T-helper 17 cell (primary cell): ENCODE measurements around the gene TMEM178B. TPM values are rescaled to one million over a fixed set of nuclear protein-coding genes. Genes with fewer than 3 reads are reported as not detected.
"Not testable (repeated sequence)": the region's sequence is repeated elsewhere in the genome, so short reads cannot be mapped to it uniquely, and the experiment has no call there.

Experiments
- ATAC-seq: fragments of 150-1000 bp; cut with Tn5 transposase; 2 replicates; pipeline ENCODE4 v1.10.0; 2021; ENCODE audit warnings: mild to moderate bottlenecking, moderate library complexity
- DNase-seq, 3 donors: peaks; one replicate each; pipeline versions ENCODE4 v3.0.0 to v3.0.0-alpha.2; 2020 to 2021
- H3K9me3 ChIP-seq: one replicate; pipeline ENCODE4 v1.7.0; 2013; ENCODE audit warnings: low read length, mild to moderate bottlenecking; ENCODE audit not compliant: control insufficient read depth, poor library complexity, severe bottlenecking
- H3K27ac Mint-ChIP-seq: one replicate; pipeline ENCODE4 v1.8.0; 2022; ENCODE audit warnings: mild to moderate bottlenecking, moderate library complexity, mixed read lengths
- H3K27me3 Mint-ChIP-seq: one replicate; pipeline ENCODE4 v1.8.0; 2022; ENCODE audit warnings: mixed read lengths
- H3K36me3 Mint-ChIP-seq: one replicate; pipeline ENCODE4 v1.8.0; 2022; ENCODE audit warnings: low read depth, mixed read lengths
- H3K4me1 Mint-ChIP-seq: one replicate; pipeline ENCODE4 v1.8.0; 2022; ENCODE audit warnings: mild to moderate bottlenecking, mixed read lengths
- H3K4me3 Mint-ChIP-seq: one replicate; pipeline ENCODE4 v1.8.0; 2022; ENCODE audit warnings: mild to moderate bottlenecking, moderate library complexity, mixed read lengths
- total RNA-seq, 4 donors: library from RNA in 2 of 4; stranded (reverse) in 2 of 4; gene quantifications; one replicate each; pipeline ENCODE4 v1.2.3 and lab custom pipeline; 2022 to 2026

Gene TMEM178B
- total RNA-seq, 2 donors from 2014 or later: 0.90 to 0.96 TPM

GRCh38 chr7:141094336-141095070 lies 20.6 kb downstream of the TMEM178B start:
- ATAC-seq: no peak
- Mint-ChIP-seq H3K4me1 (no peaks in the 10 kb centered on the region), H3K27ac (no peak overlapping the region), H3K36me3 (no peaks in the 10 kb centered on the region), H3K27me3 (no peaks in the 10 kb centered on the region), H3K4me3 (no peak overlapping the region)
- no peaks in the 10 kb centered on the region for H3K9me3 ChIP-seq
- no peak for DNase-seq

- Mint-ChIP-seq H3K36me3 (no peaks in the 10 kb centered on the region), H3K27me3 (no peaks in the 10 kb centered on the region), H3K4me1 (no peaks in the 10 kb centered on the region), H3K4me3 (no peak overlapping the region), H3K27ac (no peak overlapping the region)
- ATAC-seq: no peak
- H3K9me3 ChIP-seq: no peaks in the 10 kb centered on the region
- DNase-seq: no peak
Measured at GRCh38 chr7:141097430-141097829, 23.6 kb downstream of the TMEM178B start.

- no peak overlapping the region for H3K4me3 Mint-ChIP-seq
- ATAC-seq (no peak), DNase-seq (no peak)
- H3K4me1 Mint-ChIP-seq: no peaks in the 10 kb centered on the region
- no peaks in the 10 kb centered on the region for H3K36me3 Mint-ChIP-seq
- H3K27me3 Mint-ChIP-seq: peaks cover 6% of the 10 kb centered on the region
- no peaks in the 10 kb centered on the region for H3K9me3 ChIP-seq
- no peak overlapping the region for H3K27ac Mint-ChIP-seq
Measured at GRCh38 chr7:141102436-141102835, 28.6 kb downstream of the TMEM178B start.

- Mint-ChIP-seq H3K27me3 (peaks cover 6% of the 10 kb centered on the region), H3K36me3 (no peaks in the 10 kb centered on the region), H3K27ac (no peak overlapping the region), H3K4me1 (no peaks in the 10 kb centered on the region), H3K4me3 (no peak overlapping the region)
- H3K9me3 ChIP-seq: no peaks in the 10 kb centered on the region
- no peak for ATAC-seq
- no peak for DNase-seq
Measured at GRCh38 chr7:141103847-141104429, 30.1 kb downstream of the TMEM178B start.

- Mint-ChIP-seq H3K27me3 (peaks cover 6% of the 10 kb centered on the region), H3K4me1 (no peaks in the 10 kb centered on the region), H3K27ac (no peak overlapping the region), H3K4me3 (no peak overlapping the region), H3K36me3 (no peaks in the 10 kb centered on the region)
- ATAC-seq (no peak), DNase-seq (no peak)
- no peaks in the 10 kb centered on the region for H3K9me3 ChIP-seq
Measured at GRCh38 chr7:141113131-141113530, 39.3 kb downstream of the TMEM178B start.

GRCh38 chr7:141114029-141114664 lies 40.3 kb downstream of the TMEM178B start:
- DNase-seq (no peak), ATAC-seq (no peak)
- H3K9me3 ChIP-seq: no peaks in the 10 kb centered on the region
- H3K4me3 Mint-ChIP-seq: no peak overlapping the region
- H3K27me3 Mint-ChIP-seq: peaks cover 14% of the 10 kb centered on the region
- H3K36me3 Mint-ChIP-seq: no peaks in the 10 kb centered on the region
- H3K27ac Mint-ChIP-seq: no peak overlapping the region
- H3K4me1 Mint-ChIP-seq: no peaks in the 10 kb centered on the region

GRCh38 chr7:141115965-141116364 lies 42.1 kb downstream of the TMEM178B start:
- H3K9me3 ChIP-seq: no peaks in the 10 kb centered on the region
- peaks cover 20% of the 10 kb centered on the region for H3K27me3 Mint-ChIP-seq
- H3K36me3 Mint-ChIP-seq: no peaks in the 10 kb centered on the region
- ATAC-seq (no peak), DNase-seq (no peak)
- H3K4me1 Mint-ChIP-seq: no peaks in the 10 kb centered on the region
- no peak overlapping the region for H3K4me3 Mint-ChIP-seq
- H3K27ac Mint-ChIP-seq: no peak overlapping the region

GRCh38 chr7:141116661-141117060 lies 42.8 kb downstream of the TMEM178B start:
- not testable (repeated sequence) for H3K4me3 Mint-ChIP-seq, H3K9me3 ChIP-seq, ATAC-seq, DNase-seq, H3K4me1 Mint-ChIP-seq, H3K36me3 Mint-ChIP-seq, H3K27ac Mint-ChIP-seq
- H3K27me3 Mint-ChIP-seq: peaks cover 20% of the 10 kb centered on the region

GRCh38 chr7:141118767-141119166 lies 44.9 kb downstream of the TMEM178B start:
- no peaks in the 10 kb centered on the region for H3K9me3 ChIP-seq
- H3K27me3 Mint-ChIP-seq: peaks cover 32% of the 10 kb centered on the region
- H3K4me1 Mint-ChIP-seq: no peaks in the 10 kb centered on the region
- DNase-seq: no peak
- H3K27ac Mint-ChIP-seq: no peak overlapping the region
- ATAC-seq: no peak
- H3K36me3 Mint-ChIP-seq: no peaks in the 10 kb centered on the region
- no peak overlapping the region for H3K4me3 Mint-ChIP-seq

- Mint-ChIP-seq H3K27ac (no peak overlapping the region), H3K4me3 (no peak overlapping the region), H3K36me3 (no peaks in the 10 kb centered on the region), H3K27me3 (peaks cover 32% of the 10 kb centered on the region), H3K4me1 (no peaks in the 10 kb centered on the region)
- ATAC-seq (no peak), DNase-seq (no peak)
- H3K9me3 ChIP-seq: no peaks in the 10 kb centered on the region
Measured at GRCh38 chr7:141119187-141119586, 45.3 kb downstream of the TMEM178B start.

- H3K36me3 Mint-ChIP-seq: peaks cover 2% of the 10 kb centered on the region
- DNase-seq (no peak), ATAC-seq (no peak)
- H3K4me3 Mint-ChIP-seq: no peak overlapping the region
- no peaks in the 10 kb centered on the region for H3K9me3 ChIP-seq
- H3K27me3 Mint-ChIP-seq: peaks cover 47% of the 10 kb centered on the region
- H3K4me1 Mint-ChIP-seq: no peaks in the 10 kb centered on the region
- no peak overlapping the region for H3K27ac Mint-ChIP-seq
Measured at GRCh38 chr7:141122736-141123135, 48.9 kb downstream of the TMEM178B start.

GRCh38 chr7:141123522-141123921 lies 49.7 kb downstream of the TMEM178B start:
- no peaks in the 10 kb centered on the region for H3K9me3 ChIP-seq
- no peaks in the 10 kb centered on the region for H3K4me1 Mint-ChIP-seq
- DNase-seq: no peak
- peaks cover 39% of the 10 kb centered on the region for H3K27me3 Mint-ChIP-seq
- H3K36me3 Mint-ChIP-seq: peaks cover 2% of the 10 kb centered on the region
- H3K4me3 Mint-ChIP-seq: no peak overlapping the region
- no peak overlapping the region for H3K27ac Mint-ChIP-seq
- ATAC-seq: no peak

- DNase-seq: no peak
- peaks cover 32% of the 10 kb centered on the region for H3K27me3 Mint-ChIP-seq
- H3K27ac Mint-ChIP-seq: no peak overlapping the region
- ATAC-seq: no peak
- no peak overlapping the region for H3K4me3 Mint-ChIP-seq
- peaks cover 2% of the 10 kb centered on the region for H3K36me3 Mint-ChIP-seq
- no peaks in the 10 kb centered on the region for H3K9me3 ChIP-seq
- H3K4me1 Mint-ChIP-seq: no peaks in the 10 kb centered on the region
Measured at GRCh38 chr7:141126107-141126506, 52.2 kb downstream of the TMEM178B start.
